GM12873 (cell line): ENCODE measurements around the gene DDIT4.

Experiments used
- CTCF ChIP-seq: IDR thresholded peaks from 2 replicates; pipeline ENCODE4 v1.5.1; 2012; ENCODE audit warnings: low read depth, mild to moderate bottlenecking, moderate library complexity, low read length, control low read depth; ENCODE audit not compliant: insufficient read depth; ENCODE audit errors: missing control alignments

The DDIT4 gene

GRCh38 chr10:72322280-72323058 is 48.7 kb downstream of the DDIT4 start:
- no peak for TF ChIP-seq CTCF

GRCh38 chr10:72323108-72323749 is 49.5 kb downstream of the DDIT4 start:
- TF ChIP-seq CTCF: no peak

GRCh38 chr10:72323771-72324191 is 50.1 kb downstream of the DDIT4 start:
- TF ChIP-seq CTCF: no peak
